Suprapubic skin (tissue), 4 donors: ENCODE data around the gene CCDC27.

Source experiments
- CTCF ChIP-seq, 2 donors: fragments of 200-600 bp in 1 of 2; fragments of 450-650 bp in 1 of 2; sonication (generic) in 1 of 2; IDR thresholded peaks; one replicate each; pipeline ENCODE4 v1.5.1; 2016 to 2019; ENCODE audit warnings: antibody characterized with exemption in 2 of 2, mild to moderate bottlenecking in 1 of 2, moderate library complexity in 1 of 2
- POLR2A ChIP-seq, 2 donors: fragments of 450-650 bp; IDR thresholded peaks; one replicate each; pipeline ENCODE4 v1.6.1; 2017; ENCODE audit warnings: antibody characterized with exemption in 2 of 2, mild to moderate bottlenecking in 2 of 2, moderate library complexity in 2 of 2
- POLR2AphosphoS5 ChIP-seq, 3 donors: sonication (generic); formaldehyde crosslinking; IDR thresholded peaks; one replicate each; pipeline ENCODE4 v1.6.1; 2017; ENCODE audit warnings: antibody characterized with exemption in 3 of 3

GRCh38 chr1:3747903-3748302 lies 4.3 kb upstream of the CCDC27 start:
- TF ChIP-seq POLR2A (IDR thresholded peaks at IDR 0.05) = no peak
- TF ChIP-seq POLR2AphosphoS5 (IDR thresholded peaks at IDR 0.05) = no peak
- no peak for TF ChIP-seq CTCF (IDR thresholded peaks at IDR 0.05)
